ENCODE measurements around the gene ZNF205.
"Not testable (repeated sequence)": the region's sequence is repeated elsewhere in the genome, so short reads cannot be mapped to it uniquely, and the experiment has no call there.

The ZNF205 gene
- total RNA-seq = 0 to 0.34 reads per million in 2 donors

DNA sequence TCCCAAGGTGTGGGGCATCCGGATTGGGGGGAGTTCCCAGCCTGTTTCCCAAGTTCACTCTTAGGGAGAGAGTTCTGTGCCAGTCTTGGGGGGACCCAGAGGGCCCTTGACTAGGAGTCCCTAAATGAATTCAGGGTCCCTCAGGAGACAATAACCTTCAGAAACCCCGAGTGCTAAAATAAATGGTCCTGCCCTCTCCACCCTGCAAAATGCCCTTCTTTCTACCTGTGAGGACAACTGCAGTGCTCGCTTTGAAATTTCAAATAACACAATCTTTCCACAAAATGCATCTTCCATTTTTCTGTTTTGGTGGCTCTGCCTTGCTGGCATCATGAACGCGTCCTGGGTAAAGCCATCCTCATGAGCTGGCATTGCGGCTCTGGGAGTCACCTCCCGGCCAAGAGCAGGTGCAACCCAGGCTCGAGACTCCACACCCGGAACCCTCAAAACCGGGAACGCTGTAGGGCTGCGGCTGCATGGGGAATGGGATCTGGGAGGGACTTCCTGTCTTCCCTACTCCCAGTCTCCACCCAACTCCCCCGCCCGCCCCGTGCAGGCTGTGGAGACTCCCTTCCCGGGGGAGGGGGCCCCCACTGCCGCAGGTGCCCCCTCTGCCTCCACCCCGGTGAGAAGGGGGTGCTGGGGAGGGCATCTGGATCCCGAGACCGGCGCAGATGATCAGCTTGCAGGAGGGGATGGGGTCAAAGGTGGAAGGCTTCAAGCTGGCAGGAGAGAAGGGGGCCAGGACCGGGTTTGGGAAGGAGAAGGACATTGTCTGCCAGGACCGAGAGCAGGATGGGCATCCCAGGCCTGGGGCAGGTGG, at the start of gene ZNF205:
Gene ZNF205, plus strand, starts transcription at position 529 of the 823 bp plus-strand sequence. CDS start 845 bp downstream, outside the sequence.
- DNase-seq = no peak

DNA sequence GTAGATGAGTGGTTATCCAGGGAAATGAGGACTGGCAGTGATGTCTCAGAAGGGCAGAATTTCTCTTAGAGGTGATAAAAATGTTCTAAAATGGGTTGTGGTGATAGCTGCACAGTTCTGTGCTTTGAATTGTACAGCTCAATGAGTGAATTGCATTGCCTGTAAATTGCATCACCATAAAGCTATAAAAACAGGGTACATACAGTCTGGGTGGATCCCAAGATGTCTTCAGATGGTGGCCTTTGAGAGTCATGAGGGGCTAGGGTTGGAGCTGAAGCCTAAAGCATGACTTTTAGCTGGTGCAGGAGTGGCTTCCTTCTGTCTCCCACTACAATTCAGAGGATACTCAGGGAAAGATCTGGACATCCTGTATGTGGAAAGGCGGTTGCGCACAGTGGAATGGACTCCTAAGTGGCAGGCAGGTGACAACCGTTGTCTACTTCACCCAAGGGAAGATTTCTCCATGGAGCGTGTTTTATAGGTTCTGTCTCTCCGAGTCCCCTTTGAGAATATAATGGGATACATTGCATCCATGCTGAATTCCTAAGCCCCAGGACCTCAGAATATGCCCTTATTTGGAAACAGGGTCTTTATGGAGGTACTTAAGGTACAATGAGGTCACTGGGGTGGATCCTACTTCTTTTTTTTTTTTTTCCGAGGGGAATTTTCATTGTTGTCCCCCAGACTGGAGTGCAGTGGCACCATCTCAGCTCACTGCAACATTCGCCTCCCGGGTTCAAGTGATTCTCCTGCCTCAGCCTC, 48.6 kb upstream of the ZNF205 start:
- DNase-seq = no peak

DNA sequence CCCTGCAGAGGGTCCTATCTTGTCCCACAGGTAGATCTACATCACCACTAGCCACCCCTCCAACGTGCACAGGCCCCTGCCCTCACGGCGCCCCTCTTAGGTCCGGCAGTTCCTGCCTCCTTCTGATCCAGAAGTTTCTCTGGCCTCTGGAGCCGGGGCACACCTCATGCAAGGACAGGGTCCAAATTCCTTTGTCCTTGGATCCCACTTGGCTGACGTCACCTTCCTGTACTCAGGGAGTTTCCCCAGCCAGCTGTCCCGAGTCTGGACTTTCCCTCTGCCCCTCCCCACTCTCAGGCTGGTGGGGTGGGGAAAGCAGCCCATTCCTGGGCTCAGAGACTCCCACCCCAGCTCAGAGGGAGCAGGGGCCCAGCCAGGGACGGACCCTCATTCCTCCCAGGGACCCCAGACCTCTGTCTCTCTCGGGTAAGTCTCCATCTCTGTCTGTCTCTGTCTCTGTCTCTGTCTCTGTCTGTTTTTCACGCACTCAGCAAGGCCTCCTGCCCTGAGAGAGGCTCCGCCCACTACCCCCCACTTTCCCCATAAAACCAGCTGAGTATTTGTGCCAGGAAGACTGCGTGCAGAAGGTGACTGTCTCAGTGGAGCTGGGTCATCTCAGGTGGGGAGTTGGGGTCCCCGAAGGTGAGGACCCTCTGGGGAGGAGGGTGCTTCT, 47.2 kb upstream of the ZNF205 start, which contains the start of gene IL32:
Gene IL32, plus strand, starts transcription at position 572 of the 673 bp plus-strand sequence. CDS start 172 bp downstream, outside the sequence.
- peak in 4 of 5 experiments; percentile 52 to 90 (median 60) for DNase-seq

- DNase-seq = peak in 1 of 5 experiments; percentile 47
Measured at GRCh38 chr16:3065742-3066439, 46.5 kb upstream of the ZNF205 start.

- DNase-seq = peak in 1 of 5 experiments; percentile 40
Measured at GRCh38 chr16:3066440-3066748, 46.0 kb upstream of the ZNF205 start.

- peak in 1 of 5 experiments; percentile 69 for DNase-seq
Measured at GRCh38 chr16:3068487-3068886, 43.9 kb upstream of the ZNF205 start.

DNA sequence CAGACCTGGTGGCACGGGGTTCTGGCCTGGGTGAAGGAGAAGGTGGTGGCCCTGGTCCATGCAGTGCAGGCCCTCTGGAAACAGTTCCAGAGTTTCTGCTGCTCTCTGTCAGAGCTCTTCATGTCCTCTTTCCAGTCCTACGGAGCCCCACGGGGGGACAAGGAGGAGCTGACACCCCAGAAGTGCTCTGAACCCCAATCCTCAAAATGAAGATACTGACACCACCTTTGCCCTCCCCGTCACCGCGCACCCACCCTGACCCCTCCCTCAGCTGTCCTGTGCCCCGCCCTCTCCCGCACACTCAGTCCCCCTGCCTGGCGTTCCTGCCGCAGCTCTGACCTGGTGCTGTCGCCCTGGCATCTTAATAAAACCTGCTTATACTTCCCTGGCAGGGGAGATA, 43.2 kb upstream of the ZNF205 start:
- DNase-seq = not testable (repeated sequence)

DNA sequence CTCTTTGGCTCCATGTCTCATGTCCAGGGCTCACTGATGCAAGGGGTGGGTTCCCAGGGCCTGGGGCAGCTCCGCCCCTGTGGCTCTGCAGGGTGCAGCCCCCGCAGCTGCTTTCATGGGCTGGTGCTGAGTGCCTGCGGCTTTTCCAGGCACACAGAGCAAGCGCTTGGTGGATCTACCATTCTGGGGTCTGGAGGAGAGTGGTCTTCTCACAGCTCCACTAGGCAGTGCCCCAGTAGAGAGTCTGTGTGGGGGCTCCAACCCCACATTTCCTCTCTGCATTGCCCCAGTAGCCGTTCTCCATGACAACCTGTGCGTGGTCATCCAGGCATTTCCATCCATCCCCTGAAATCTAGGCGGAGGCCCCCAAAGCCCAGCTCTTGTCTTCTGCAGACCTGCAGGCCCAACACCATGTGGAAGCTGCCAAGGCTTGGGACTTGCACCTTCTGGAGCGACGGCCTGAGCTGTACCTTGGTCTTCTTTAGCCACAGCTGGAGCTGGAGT, 41.7 kb upstream of the ZNF205 start:
- peak in 1 of 5 experiments; percentile 53 for DNase-seq

- peak in 1 of 5 experiments; percentile 50 for DNase-seq
Measured at GRCh38 chr16:3071655-3072054, 40.7 kb upstream of the ZNF205 start.

- DNase-seq = peak in 1 of 5 experiments; percentile 77
Measured at GRCh38 chr16:3072148-3072547, 40.2 kb upstream of the ZNF205 start.

- DNase-seq = peak in 2 of 5 experiments; percentile 49 to 69
Measured at GRCh38 chr16:3072576-3073263, 39.7 kb upstream of the ZNF205 start.

GRCh38 chr16:3073448-3073847, 38.9 kb upstream of the ZNF205 start:
- DNase-seq = peak in 1 of 5 experiments; percentile 48

DNA sequence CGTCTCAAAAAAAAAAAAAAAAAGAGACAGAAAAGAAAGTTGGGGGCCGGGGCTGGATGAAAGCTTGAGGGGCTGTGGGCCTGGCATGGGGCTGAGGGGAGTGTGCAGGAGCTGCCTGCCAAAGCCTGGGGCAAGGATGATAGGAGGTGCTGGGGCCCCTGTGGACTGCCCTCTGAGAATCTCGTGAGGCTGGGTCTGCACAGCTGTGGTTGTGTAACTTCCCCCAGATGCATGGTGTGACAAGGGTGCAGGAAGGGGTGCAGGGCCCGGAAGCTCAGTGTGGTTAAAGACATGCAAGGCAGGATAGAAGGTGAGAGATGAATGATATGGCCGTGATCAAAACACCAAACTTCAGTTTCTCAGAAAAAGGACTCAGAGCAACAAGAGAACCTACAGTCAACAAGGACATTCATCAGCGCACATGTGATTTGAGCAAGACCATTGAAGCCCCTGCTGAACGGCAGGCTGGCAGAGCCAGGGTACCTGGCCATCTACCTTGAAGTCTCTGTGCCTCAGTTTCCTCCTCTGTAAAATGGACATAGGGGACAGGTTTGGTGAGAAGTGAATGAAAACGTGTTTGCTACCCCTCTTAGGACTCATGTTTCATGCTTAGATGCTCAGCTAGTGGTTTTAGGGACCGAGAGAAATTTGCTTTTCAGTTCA, 37.4 kb upstream of the ZNF205 start:
- peak; percentile 38 to 99 (median 77) for DNase-seq

DNA sequence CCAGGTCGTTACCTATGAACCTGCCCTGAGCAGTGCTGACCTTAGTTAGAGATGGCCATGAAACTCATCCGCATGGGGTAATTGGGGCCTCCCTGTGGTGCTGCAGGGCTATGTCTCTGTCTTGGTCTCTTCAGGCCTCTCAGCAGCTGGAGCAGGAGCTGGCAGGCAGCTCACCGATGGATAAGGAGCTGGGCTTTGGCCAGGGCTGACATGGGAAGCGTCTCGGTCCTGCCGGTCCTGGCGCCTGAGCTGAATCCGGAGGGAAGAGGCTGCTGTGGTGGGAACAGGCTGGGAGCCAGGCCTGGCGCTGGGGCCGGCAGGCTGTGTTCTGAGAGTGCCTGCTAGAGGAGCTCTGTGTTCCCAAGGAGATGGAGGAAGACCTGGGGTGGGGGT, 36.9 kb upstream of the ZNF205 start:
- DNase-seq = peak in 1 of 5 experiments; percentile 68

- DNase-seq = peak in 1 of 5 experiments; percentile 55
Measured at GRCh38 chr16:3075946-3076345, 36.4 kb upstream of the ZNF205 start.

GRCh38 chr16:3076577-3076976, 35.8 kb upstream of the ZNF205 start:
- DNase-seq = no peak

DNA sequence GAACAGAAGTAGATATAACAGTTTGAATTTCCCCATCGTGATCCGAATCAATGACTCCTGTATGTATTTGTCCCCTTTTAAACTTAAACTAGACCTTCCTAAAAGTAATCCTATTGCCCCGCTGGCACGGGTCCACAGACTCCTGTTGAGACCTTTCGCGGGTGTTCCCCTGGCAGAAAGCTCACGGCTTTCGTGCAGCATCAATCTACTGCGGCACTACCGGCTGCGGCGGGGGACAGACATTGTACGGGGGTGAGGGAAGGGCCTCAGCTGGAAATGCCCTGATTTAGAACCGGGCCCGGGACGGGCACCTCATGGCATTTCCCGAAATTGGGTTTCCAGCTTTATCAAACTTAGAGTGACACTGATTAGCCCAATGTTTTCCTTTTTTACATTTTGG, 32.4 kb upstream of the ZNF205 start:
- DNase-seq = no peak

GRCh38 chr16:3081957-3082356, 30.4 kb upstream of the ZNF205 start:
- not testable (repeated sequence) for DNase-seq

DNA sequence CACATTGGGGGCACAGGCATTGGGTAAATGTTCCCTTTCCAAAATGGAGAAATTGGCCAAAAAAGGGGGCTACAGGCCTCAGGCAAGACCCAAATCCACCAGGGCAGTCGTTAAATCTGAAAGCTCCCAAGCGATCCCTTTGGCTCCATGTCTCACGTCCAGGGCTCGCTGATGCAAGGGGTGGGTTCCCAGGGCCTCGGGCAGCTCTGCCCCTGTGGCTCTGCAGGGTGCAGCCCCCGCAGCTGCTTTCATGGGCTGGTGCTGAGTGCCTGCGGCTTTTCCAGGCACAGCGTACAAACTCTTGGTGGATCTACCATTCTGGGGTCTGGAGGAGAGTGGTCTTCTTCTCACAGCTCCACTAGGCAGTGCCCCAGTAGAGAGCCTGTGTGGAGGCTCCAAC, 29.0 kb upstream of the ZNF205 start:
- DNase-seq = not testable (repeated sequence)

DNA sequence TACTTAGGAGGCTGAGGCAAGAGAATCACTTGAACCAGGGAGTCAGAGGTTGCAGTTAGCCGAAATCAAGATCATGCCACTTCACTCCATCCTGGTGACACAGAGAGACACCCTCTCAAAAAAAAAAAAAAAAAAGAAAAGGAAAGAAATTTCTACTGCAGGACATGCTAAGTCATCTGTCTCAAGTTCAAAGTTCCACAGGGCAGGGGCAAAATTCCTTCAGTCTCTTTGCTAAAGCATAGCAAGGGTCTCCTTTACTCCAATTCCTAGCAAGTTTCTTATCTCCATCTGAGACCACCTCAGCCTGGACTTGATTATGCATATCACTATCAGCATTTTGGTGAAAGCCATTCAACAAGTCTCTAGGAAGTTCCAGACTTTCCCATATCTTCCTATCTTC, 27.9 kb upstream of the ZNF205 start:
- no peak for DNase-seq
